ENCODE data around the gene TARS1. TPM values are rescaled to one million over a fixed set of nuclear protein-coding genes. Genes with fewer than 3 reads are reported as not detected.

TARS1 gene
- total and polyA plus RNA-seq, 2 of the 13 experiments (the other 11 are each of a cell fraction or from before 2014, with no cell fraction given): 77.0 to 184 TPM

GRCh38 chr5:33440482-33441240 lies at the start of gene TARS1 (continued):
- TF ChIP-seq ZBTB4 (CRISPR knock-in tag; IDR thresholded peaks at IDR 0.05; ENCODE audit: borderline replicate concordance) (peak; percentile 22; the same call in 1 of the 2 replicates), ZBTB26 (CRISPR knock-in tag; IDR thresholded peaks at IDR 0.05; ENCODE audit: borderline replicate concordance) (peak; percentile 95), TAF1 (CRISPR knock-in tag; IDR thresholded peaks at IDR 0.05) (peak; percentile 72), SP2 (CRISPR knock-in tag; IDR thresholded peaks at IDR 0.05) (peak; percentile 92), ETS1 (CRISPR knock-in tag; IDR thresholded peaks at IDR 0.05) (peak; percentile 60; the same call in 1 of the 2 replicates), HNRNPL (IDR thresholded peaks at IDR 0.05; ENCODE audit: low read depth, low read length) (0 out of 2 replicates have a peak, but pooled peaks have one; percentile 25), ZNF3 (CRISPR knock-in tag; IDR thresholded peaks at IDR 0.05) (no peak), ZNF260 (CRISPR knock-in tag; IDR thresholded peaks at IDR 0.05; ENCODE audit: borderline replicate concordance, low read depth) (no peak), ZXDC (CRISPR knock-in tag; IDR thresholded peaks at IDR 0.05) (peak; percentile 79; the same call in 1 of the 2 replicates), NCOR1 (IDR thresholded peaks at IDR 0.05; ENCODE audit: borderline replicate concordance, low read length) (peak; percentile 86; the same call in 1 of the 2 replicates), SOX6 (IDR thresholded peaks at IDR 0.05) (no peak), SOX6 (CRISPR knock-in tag; IDR thresholded peaks at IDR 0.05) (peak; percentile 36; the same call in 1 of the 2 replicates), CBFB (CRISPR knock-in tag; IDR thresholded peaks at IDR 0.05) (peak; percentile 46; the same call in 1 of the 2 replicates), SNAPC5 (CRISPR knock-in tag; IDR thresholded peaks at IDR 0.05; ENCODE audit: borderline replicate concordance) (no peak), CREB3 (CRISPR knock-in tag; IDR thresholded peaks at IDR 0.05) (0 out of 2 replicates have a peak, but pooled peaks have one; percentile 24), ETV6 (CRISPR knock-in tag; conservative IDR thresholded peaks at IDR 0.05) (no peak; the same call in 1 of the 2 replicates), GFI1 (CRISPR knock-in tag; IDR thresholded peaks at IDR 0.05; ENCODE audit: borderline replicate concordance) (peak; percentile 50; the same call in 1 of the 2 replicates), ZNF256 (CRISPR knock-in tag; conservative IDR thresholded peaks at IDR 0.05) (no peak)
